H1 (cell line): ENCODE measurements around the gene TINCR. TPM values are rescaled to one million over a fixed set of nuclear protein-coding genes. Genes with fewer than 3 reads are reported as not detected.

ENCODE experiments used
- BRCA1 ChIP-seq: IDR thresholded peaks from 2 replicates; pipeline ENCODE4 v1.6.1; 2012; ENCODE audit warnings: low read depth, low read length, improper control_type of control experiment
- CTCF ChIP-seq, 3 experiments: IDR thresholded peaks; 1 replicate in 2 of 3; 2 replicates in 1 of 3; pipeline versions ENCODE4 v1.5.1 to v1.6.1; 2011; ENCODE audit warnings: low read length in 3 of 3, mild to moderate bottlenecking in 3 of 3, inconsistent platforms in 2 of 3, low read depth in 1 of 3, moderate library complexity in 1 of 3; ENCODE audit not compliant: insufficient read depth in 1 of 3; ENCODE audit errors: control extremely low read depth in 1 of 3
- EGR1 ChIP-seq: IDR thresholded peaks from 2 replicates; pipeline ENCODE4 v1.6.1; 2011; ENCODE audit warnings: low read depth, low read length, borderline replicate concordance
- RBBP5 ChIP-seq: IDR thresholded peaks from 2 replicates; pipeline ENCODE4 v1.7.1; 2012; ENCODE audit warnings: low read depth, mild to moderate bottlenecking, inconsistent platforms, low read length, moderate library complexity, borderline replicate concordance
- TEAD4 ChIP-seq: IDR thresholded peaks from 2 replicates; pipeline ENCODE4 v1.6.1; 2012; ENCODE audit warnings: low read depth, low read length, inconsistent platforms, mixed read lengths
- polyA plus RNA-seq, 7 experiments: library from polyadenylated mRNA; depleted of rRNA in 3 of 7; stranded (reverse) in 5 of 7; unstranded in 2 of 7; fragments of >200 nt in 5 of 7; fragments of 200-250 nt in 2 of 7; gene quantifications; 1 replicate in 5 of 7; 2 replicates in 1 of 7; 4 replicates in 1 of 7; pipeline versions ENCODE4 v1.2.1 to v1.2.3, GENCODE V29; 2011 to 2013; ENCODE audit warnings: missing spikeins in 2 of 7, mixed read lengths in 2 of 7
- total RNA-seq: library from RNA; stranded (reverse); fragmentation: NEBNext Ultra II Directional; extraction: Animal tissue kit (Norgen Biotek cat#: 25700); gene quantifications from 2 replicates; pipeline ENCODE4 v1.2.1, GENCODE V29; 2021

TINCR gene
- total and polyA plus RNA-seq, 2 of the 8 experiments (the other 6 are each of a cell fraction or from before 2014, with no cell fraction given): 0.52 to 1.4 TPM

GRCh38 chr19:5612891-5613865, 45.4 kb upstream of the TINCR start (continued):
- TF ChIP-seq BRCA1 (no peak), CTCF (IDR thresholded peaks at IDR 0.05; ENCODE audit: control extremely low read depth in 1 of 3, insufficient read depth in 1 of 3, low read depth in 1 of 3, low read length in 3 of 3) (no peak), RBBP5 (no peak), EGR1 (no peak), TEAD4 (no peak)
- TF ChIP-seq, all 59 proteins: peak for 0
